ENCODE measurements around the gene IL1B.

IL1B gene

DNA sequence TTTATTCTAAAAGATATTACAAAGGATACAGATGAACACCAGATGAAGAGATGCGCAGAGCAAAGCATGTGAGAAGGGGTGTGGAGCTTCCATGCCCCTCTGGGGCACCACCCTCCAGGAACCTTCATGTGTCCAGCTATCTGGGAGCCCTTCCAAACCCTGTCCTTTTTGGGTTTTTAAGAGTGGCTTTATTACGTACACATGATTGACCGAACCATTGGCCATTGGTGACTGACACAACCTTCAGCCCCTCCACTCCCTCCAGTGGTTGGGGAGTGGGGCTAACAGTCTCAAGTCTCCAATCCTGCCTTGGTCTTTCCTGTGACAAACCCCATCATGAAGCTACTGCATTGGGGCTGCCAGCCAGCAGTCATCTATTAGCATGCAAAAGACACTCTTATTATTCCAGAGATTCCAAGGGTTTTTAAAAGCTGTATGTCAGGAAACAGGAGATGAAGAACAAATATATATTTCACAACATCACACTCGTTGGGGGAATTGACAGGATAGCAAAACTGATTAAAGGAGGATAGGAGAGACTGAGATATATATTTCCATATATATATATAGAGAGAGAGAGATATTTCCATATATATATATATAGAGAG is 19.4 kb downstream of the IL1B start:
- H2AFZ ChIP-seq (ENCODE audit: low read depth, low read length, severe bottlenecking), result no peak overlapping the region
- no peak overlapping the region for H3K9ac ChIP-seq (ENCODE audit: low read length)
- TF ChIP-seq, protein P1, sequence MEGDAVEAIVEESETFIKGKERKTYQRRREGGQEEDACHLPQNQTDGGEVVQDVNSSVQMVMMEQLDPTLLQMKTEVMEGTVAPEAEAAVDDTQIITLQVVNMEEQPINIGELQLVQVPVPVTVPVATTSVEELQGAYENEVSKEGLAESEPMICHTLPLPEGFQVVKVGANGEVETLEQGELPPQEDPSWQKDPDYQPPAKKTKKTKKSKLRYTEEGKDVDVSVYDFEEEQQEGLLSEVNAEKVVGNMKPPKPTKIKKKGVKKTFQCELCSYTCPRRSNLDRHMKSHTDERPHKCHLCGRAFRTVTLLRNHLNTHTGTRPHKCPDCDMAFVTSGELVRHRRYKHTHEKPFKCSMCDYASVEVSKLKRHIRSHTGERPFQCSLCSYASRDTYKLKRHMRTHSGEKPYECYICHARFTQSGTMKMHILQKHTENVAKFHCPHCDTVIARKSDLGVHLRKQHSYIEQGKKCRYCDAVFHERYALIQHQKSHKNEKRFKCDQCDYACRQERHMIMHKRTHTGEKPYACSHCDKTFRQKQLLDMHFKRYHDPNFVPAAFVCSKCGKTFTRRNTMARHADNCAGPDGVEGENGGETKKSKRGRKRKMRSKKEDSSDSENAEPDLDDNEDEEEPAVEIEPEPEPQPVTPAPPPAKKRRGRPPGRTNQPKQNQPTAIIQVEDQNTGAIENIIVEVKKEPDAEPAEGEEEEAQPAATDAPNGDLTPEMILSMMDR (IDR thresholded peaks at IDR 0.05; ENCODE audit: insufficient read depth, low read length, poor library complexity, severe bottlenecking), result no peak
- TF ChIP-seq EZH2phosphoT487 (conservative IDR thresholded peaks at IDR 0.05; ENCODE audit: low read length), result no peak
- H3K4me2 ChIP-seq (ENCODE audit: low read depth, low read length, poor library complexity, severe bottlenecking), result no peak overlapping the region
- no peaks in the 10 kb centered on the region for H4K20me1 ChIP-seq (ENCODE audit: low read depth, low read length)
- no peak overlapping the region for H3K27ac ChIP-seq (ENCODE audit: low read depth, low read length)
- no peaks in the 10 kb centered on the region for H3K9me2 ChIP-seq (replicated peaks; ENCODE audit: insufficient read depth, low read length)
- H3K4me3 ChIP-seq (ENCODE audit: insufficient read depth, low read length, poor library complexity, severe bottlenecking), result no peak overlapping the region
- no peaks in the 10 kb centered on the region for H3K36me3 ChIP-seq (ENCODE audit: low read length)
- no peaks in the 10 kb centered on the region for H3K27me3 ChIP-seq (ENCODE audit: low read length)
- H3K79me2 ChIP-seq (ENCODE audit: insufficient read depth, low read length), result no peaks in the 10 kb centered on the region
- no peaks in the 10 kb centered on the region for H3F3A ChIP-seq (ENCODE audit: insufficient read depth)
- no peaks in the 10 kb centered on the region for H3K9me3 ChIP-seq (ENCODE audit: insufficient read depth, low read length)

DNA sequence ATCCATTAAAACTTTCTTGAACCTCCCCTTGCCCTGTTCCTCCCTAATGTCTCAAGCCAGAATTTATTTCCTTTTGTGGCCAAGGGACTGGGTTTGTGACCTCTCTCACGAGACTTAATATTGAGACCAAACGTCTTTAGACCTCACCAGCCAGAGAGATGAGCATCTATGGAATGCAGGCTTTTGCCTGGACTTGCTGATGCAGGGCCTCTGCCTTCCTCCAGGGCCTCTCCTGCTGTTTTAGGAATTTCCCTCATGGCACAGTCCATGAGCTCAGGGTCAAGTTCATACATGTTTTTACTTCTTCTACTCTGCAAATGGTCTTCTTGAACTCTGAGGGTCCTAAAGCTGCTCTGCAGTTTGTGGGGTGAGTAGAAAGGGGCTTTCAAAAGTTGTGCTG is 22.3 kb downstream of the IL1B start:
- H3K9ac ChIP-seq (ENCODE audit: low read length), result no peak overlapping the region
- H3F3A ChIP-seq (ENCODE audit: insufficient read depth), result no peaks in the 10 kb centered on the region
- no peaks in the 10 kb centered on the region for H3K9me2 ChIP-seq (replicated peaks; ENCODE audit: insufficient read depth, low read length)
- no peak overlapping the region for H3K4me3 ChIP-seq (ENCODE audit: insufficient read depth, low read length, poor library complexity, severe bottlenecking)
- no peak overlapping the region for H3K4me2 ChIP-seq (ENCODE audit: low read depth, low read length, poor library complexity, severe bottlenecking)
- TF ChIP-seq, protein P1 (IDR thresholded peaks at IDR 0.05; ENCODE audit: insufficient read depth, low read length, poor library complexity, severe bottlenecking), result no peak
- TF ChIP-seq EZH2phosphoT487 (conservative IDR thresholded peaks at IDR 0.05; ENCODE audit: low read length), result no peak
- no peaks in the 10 kb centered on the region for H3K27me3 ChIP-seq (ENCODE audit: low read length)
- no peaks in the 10 kb centered on the region for H3K36me3 ChIP-seq (ENCODE audit: low read length)
- H2AFZ ChIP-seq (ENCODE audit: low read depth, low read length, severe bottlenecking), result no peak overlapping the region
- no peaks in the 10 kb centered on the region for H3K9me3 ChIP-seq (ENCODE audit: insufficient read depth, low read length)
- no peaks in the 10 kb centered on the region for H4K20me1 ChIP-seq (ENCODE audit: low read depth, low read length)
- no peak overlapping the region for H3K27ac ChIP-seq (ENCODE audit: low read depth, low read length)
- no peaks in the 10 kb centered on the region for H3K79me2 ChIP-seq (ENCODE audit: insufficient read depth, low read length)

DNA sequence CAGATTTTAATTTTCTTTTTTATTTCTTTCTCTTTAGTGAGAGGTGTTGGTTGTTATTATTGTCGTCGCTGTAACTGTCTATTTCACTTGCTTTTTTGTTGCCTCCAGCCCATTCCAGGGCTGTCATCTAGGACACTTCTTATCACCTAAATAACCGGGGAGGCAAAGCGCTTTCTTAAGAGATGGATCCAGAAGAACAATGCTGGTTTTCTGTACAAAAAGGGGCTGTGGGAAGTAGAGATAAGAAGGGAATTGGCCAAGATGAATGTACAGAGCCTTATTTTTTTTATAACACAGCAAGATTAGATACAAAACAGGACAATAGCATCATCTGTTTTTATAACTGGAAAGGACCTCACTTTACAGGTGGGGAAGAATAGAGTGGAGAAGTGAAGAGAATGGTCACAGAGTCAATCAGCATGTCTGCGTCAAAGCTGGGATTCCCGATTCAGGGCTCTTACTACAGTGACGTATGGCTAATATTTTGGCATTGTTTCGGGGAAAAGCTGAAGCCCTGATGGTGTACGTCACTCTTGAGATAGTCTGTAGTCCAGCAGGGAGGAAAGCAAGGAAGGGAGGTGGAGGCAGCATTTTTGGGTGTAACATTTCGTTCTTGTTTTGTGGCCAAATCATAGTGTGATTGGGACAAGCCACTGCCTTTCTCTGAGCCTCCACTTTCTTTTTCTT is 23.2 kb downstream of the IL1B start:
- Histone ChIP-seq H3F3A (ENCODE audit: insufficient read depth) (no peaks in the 10 kb centered on the region), H2AFZ (ENCODE audit: low read depth, low read length, severe bottlenecking) (no peak overlapping the region), H3K4me2 (ENCODE audit: low read depth, low read length, poor library complexity, severe bottlenecking) (no peak overlapping the region), H3K79me2 (ENCODE audit: insufficient read depth, low read length) (no peaks in the 10 kb centered on the region), H3K4me3 (ENCODE audit: insufficient read depth, low read length, poor library complexity, severe bottlenecking) (no peak overlapping the region), H3K27me3 (ENCODE audit: low read length) (no peaks in the 10 kb centered on the region), H4K20me1 (ENCODE audit: low read depth, low read length) (no peaks in the 10 kb centered on the region), H3K9me3 (ENCODE audit: insufficient read depth, low read length) (no peaks in the 10 kb centered on the region), H3K9me2 (replicated peaks; ENCODE audit: insufficient read depth, low read length) (no peaks in the 10 kb centered on the region), H3K9ac (ENCODE audit: low read length) (no peak overlapping the region), H3K36me3 (ENCODE audit: low read length) (no peaks in the 10 kb centered on the region), H3K27ac (ENCODE audit: low read depth, low read length) (no peak overlapping the region)
- TF ChIP-seq, protein P1 (IDR thresholded peaks at IDR 0.05; ENCODE audit: insufficient read depth, low read length, poor library complexity, severe bottlenecking), result no peak
- TF ChIP-seq EZH2phosphoT487 (conservative IDR thresholded peaks at IDR 0.05; ENCODE audit: low read length), result no peak
